GM23248 (cell line): ENCODE results near the gene PLCB3.

Source experiments
- EZH2 ChIP-seq: fragments of 200-600 bp; sonication (generic); IDR thresholded peaks from 2 replicates; pipeline ENCODE4 v1.6.1; 2018; ENCODE audit warnings: antibody characterized with exemption, mild to moderate bottlenecking; ENCODE audit not compliant: insufficient read depth, poor library complexity, severe bottlenecking
- EZH2phosphoT487 ChIP-seq: fragments of 200-600 bp; sonication (generic); IDR thresholded peaks from 2 replicates; pipeline ENCODE4 v1.6.1; 2018; ENCODE audit warnings: antibody characterized with exemption, moderate library complexity, mild to moderate bottlenecking, low read depth; ENCODE audit not compliant: insufficient read depth

DNA sequence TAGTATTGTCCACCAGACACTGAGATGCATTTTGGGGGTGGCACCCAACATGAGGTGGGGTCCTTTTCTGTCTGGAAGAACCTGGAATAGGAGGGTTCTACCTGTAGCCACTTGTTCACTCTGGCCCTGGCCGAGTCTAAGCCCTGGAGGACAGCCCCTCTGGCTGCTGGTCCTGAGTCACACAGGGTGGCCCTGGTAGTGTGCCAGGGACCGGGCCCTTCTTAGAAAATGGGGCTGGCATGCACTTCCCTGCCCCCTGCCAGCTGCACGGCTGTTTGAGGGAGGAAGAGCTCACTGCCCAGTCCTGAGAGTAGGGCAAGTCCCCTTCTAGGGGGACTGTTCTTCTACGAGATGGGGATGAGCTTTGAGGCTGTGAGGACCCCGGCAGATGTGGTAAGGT, 2.2 kb downstream of the PLCB3 start:
- no peak for TF ChIP-seq EZH2
- no peak for TF ChIP-seq EZH2phosphoT487
